Tibial nerve (tissue), 4 donors: ENCODE results near the gene USP3.

Source experiments
- EP300 ChIP-seq, 2 donors: sonication (generic); formaldehyde crosslinking; IDR thresholded peaks; one replicate each; pipeline ENCODE4 v1.6.1; 2017; ENCODE audit warnings: antibody characterized with exemption in 2 of 2, mild to moderate bottlenecking in 1 of 2
- POLR2A ChIP-seq, 2 donors: fragments of 450-650 bp; IDR thresholded peaks; one replicate each; pipeline ENCODE4 v1.6.1; 2017; ENCODE audit warnings: antibody characterized with exemption in 2 of 2, mild to moderate bottlenecking in 2 of 2, moderate library complexity in 2 of 2
- TF ChIP-seq, protein P1 (sequence below), 5 experiments: fragments of 200-600 bp in 3 of 5; fragments of 450-650 bp in 2 of 5; sonication (generic) in 3 of 5; IDR thresholded peaks; one replicate each; pipeline ENCODE4 v1.5.1; 2016 to 2019; ENCODE audit warnings: antibody characterized with exemption in 5 of 5, mild to moderate bottlenecking in 3 of 5, moderate library complexity in 2 of 5

- TF ChIP-seq, protein P1, sequence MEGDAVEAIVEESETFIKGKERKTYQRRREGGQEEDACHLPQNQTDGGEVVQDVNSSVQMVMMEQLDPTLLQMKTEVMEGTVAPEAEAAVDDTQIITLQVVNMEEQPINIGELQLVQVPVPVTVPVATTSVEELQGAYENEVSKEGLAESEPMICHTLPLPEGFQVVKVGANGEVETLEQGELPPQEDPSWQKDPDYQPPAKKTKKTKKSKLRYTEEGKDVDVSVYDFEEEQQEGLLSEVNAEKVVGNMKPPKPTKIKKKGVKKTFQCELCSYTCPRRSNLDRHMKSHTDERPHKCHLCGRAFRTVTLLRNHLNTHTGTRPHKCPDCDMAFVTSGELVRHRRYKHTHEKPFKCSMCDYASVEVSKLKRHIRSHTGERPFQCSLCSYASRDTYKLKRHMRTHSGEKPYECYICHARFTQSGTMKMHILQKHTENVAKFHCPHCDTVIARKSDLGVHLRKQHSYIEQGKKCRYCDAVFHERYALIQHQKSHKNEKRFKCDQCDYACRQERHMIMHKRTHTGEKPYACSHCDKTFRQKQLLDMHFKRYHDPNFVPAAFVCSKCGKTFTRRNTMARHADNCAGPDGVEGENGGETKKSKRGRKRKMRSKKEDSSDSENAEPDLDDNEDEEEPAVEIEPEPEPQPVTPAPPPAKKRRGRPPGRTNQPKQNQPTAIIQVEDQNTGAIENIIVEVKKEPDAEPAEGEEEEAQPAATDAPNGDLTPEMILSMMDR (IDR thresholded peaks at IDR 0.05): no peak
- TF ChIP-seq POLR2A (IDR thresholded peaks at IDR 0.05): no peak
- no peak for TF ChIP-seq EP300 (IDR thresholded peaks at IDR 0.05)
Observed at GRCh38 chr15:63539998-63540397, 35.6 kb downstream of the USP3 start.
